ENCODE results near the gene GSPT2.

- TF ChIP-seq CTCF (IDR thresholded peaks at IDR 0.05; ENCODE audit: low read depth, low read length, poor library complexity, severe bottlenecking) (no peak), EZH2phosphoT487 (IDR thresholded peaks at IDR 0.05; ENCODE audit: borderline replicate concordance, low read length) (no peak)
Measured at GRCh38 chrX:51759055-51759839, 16.0 kb downstream of the GSPT2 start.

Measured in DOHH2 (cell line).